HG03045 (cell line): ENCODE measurements around the gene FXYD6.
"Not testable (repeated sequence)": the region's sequence is repeated elsewhere in the genome, so short reads cannot be mapped to it uniquely, and the experiment has no call there.

Experiments used
- ATAC-seq: cut with Tn5 transposase; IDR thresholded peaks from one replicate; pipeline ENCODE4 v1.9.1; 2021; ENCODE audit warnings: mild to moderate bottlenecking, moderate library complexity; ENCODE audit not compliant: unreplicated experiment

Gene FXYD6

GRCh38 chr11:117870103-117870952, 6.1 kb downstream of the FXYD6 start:
- ATAC-seq: no peak

- ATAC-seq: no peak
Observed at GRCh38 chr11:117869604-117870003, 6.9 kb downstream of the FXYD6 start.

GRCh38 chr11:117868815-117869561, 7.5 kb downstream of the FXYD6 start:
- no peak for ATAC-seq

GRCh38 chr11:117868088-117868487, 8.4 kb downstream of the FXYD6 start:
- no peak for ATAC-seq

GRCh38 chr11:117866526-117866925, 9.9 kb downstream of the FXYD6 start:
- ATAC-seq: no peak

- ATAC-seq: not testable (repeated sequence)
Observed at GRCh38 chr11:117865546-117865945, 10.9 kb downstream of the FXYD6 start.

GRCh38 chr11:117863383-117863782, 13.1 kb downstream of the FXYD6 start:
- ATAC-seq: no peak

GRCh38 chr11:117862753-117863152, 13.7 kb downstream of the FXYD6 start:
- ATAC-seq: no peak

- no peak for ATAC-seq
Observed at GRCh38 chr11:117862019-117862725, 14.3 kb downstream of the FXYD6 start.

GRCh38 chr11:117861151-117862018, 15.1 kb downstream of the FXYD6 start:
- ATAC-seq: no peak

GRCh38 chr11:117860139-117860538, 16.3 kb downstream of the FXYD6 start:
- ATAC-seq: no peak

GRCh38 chr11:117859488-117860112, 16.9 kb downstream of the FXYD6 start:
- no peak for ATAC-seq

GRCh38 chr11:117859061-117859460, 17.4 kb downstream of the FXYD6 start:
- no peak for ATAC-seq

GRCh38 chr11:117857734-117858414, 18.6 kb downstream of the FXYD6 start:
- ATAC-seq: no peak

GRCh38 chr11:117855912-117856651, 20.4 kb downstream of the FXYD6 start:
- ATAC-seq: no peak

GRCh38 chr11:117855186-117855845, 21.1 kb downstream of the FXYD6 start:
- ATAC-seq: no peak

GRCh38 chr11:117852309-117852708, 24.1 kb downstream of the FXYD6 start:
- no peak for ATAC-seq

GRCh38 chr11:117851852-117852251, 24.6 kb downstream of the FXYD6 start:
- ATAC-seq: no peak
